Measurements from ENCODE around the gene MBOAT2. TPM values are rescaled to one million over a fixed set of nuclear protein-coding genes. Genes with fewer than 3 reads are reported as not detected.

MBOAT2 gene
- total RNA-seq, 1 experiment from 2014 or later: 90.5 TPM

DNA sequence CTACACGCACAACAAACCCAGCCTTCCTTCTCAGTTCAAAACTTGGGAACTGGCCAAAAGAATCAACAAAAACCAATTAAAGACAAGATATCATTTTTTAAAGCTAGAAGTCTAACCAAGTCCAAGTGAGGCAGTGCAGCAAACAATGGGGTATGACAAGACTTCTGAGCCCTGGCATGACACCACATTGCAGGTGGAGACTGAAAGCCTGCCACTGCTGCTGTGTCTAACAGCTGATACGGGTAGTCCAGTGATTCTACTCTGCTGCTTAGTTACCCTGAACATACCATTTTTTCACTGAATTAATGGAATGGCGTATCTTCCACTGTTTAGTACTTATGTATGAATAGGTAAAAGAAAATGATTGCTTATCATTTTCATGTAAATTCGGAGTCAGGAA is 118.7 kb downstream of the MBOAT2 start:
- no peak for DNase-seq (ENCODE audit: low spot score)
- in situ Hi-C loops (cut with HindIII; ENCODE audit: low sequenced_read_pairs): no loop called here

DNA sequence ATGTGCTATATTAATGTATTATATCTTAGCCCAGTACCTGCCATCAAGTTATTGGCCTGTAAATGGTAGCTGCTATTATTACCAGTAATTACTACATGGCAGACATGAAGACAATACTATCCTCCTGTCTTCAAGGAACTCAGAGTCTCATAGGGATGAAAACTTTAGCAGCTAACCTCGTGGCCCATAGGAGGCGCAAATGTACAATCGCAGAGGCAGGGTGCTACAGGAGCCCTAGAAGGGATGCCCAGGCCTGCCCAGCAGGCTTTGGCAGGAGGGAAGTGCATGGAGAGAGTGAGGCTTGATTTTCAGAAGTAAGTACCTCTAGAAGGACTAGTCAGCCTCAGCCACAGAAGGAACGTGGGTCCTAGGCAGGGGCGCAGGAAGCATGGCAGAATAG is 121.4 kb downstream of the MBOAT2 start:
- in situ Hi-C loops (cut with HindIII; ENCODE audit: low sequenced_read_pairs): no loop called here
- DNase-seq (ENCODE audit: low spot score): no peak

DNA sequence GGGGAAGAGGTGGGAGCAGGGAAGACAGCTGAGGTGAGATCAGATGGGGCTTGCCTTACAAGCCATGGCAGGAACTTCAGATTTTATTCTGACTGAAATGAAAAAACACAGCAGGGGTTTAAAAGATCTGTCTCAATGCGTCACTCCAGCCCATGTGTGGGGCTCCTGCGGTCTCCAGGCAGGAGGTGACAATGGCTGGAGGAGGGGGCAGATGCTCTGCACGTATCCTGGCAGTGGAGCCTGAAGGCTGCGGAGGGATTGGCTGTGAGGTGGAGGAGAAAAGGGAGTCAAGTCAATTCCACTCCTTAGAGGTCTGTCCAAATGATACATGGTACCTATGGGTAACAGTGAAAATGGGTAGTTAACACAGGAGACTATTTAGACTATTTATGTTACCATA is 125.6 kb downstream of the MBOAT2 start:
- in situ Hi-C loops (cut with HindIII; ENCODE audit: low sequenced_read_pairs): no loop called here
- no peak for DNase-seq (ENCODE audit: low spot score)

DNA sequence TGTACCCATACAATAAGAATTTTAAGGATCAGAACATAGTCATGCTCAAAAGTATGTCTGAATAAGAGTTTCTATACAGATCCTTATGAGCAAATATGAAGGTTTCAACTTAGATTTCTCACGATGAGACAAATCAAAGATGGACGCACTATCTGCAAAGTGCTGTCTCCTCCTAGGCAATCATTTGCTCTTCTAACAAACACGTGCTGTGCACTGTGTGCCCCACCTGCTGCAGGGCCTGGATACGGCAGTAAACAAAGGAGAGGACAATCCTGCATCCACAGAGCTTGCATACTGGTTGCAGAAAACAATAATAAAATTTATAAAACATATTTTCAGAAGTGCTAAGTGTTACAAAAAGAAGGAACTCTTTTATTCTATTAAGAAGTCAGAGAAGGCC is 126.2 kb downstream of the MBOAT2 start:
- in situ Hi-C loops (cut with HindIII; ENCODE audit: low sequenced_read_pairs): no loop called here
- no peak for DNase-seq (ENCODE audit: low spot score)

DNA sequence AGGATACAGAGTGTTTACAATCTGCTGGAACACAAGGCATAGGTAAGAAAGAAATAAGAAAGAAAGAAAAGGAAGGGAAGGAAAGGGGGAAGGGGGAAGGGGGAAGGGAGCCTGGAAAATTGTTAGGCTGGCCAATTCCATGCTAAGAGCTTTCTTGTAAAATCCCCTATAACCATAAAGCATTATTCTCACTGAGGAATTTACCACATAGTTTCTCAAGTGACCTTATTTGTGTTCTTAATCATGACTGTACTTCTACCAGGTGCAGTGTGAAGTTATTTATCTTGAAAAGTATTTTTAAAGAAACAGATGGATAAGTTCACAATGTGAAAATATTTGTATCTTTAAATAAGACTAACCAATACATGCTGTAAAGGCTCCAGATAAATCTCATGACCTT is 126.9 kb downstream of the MBOAT2 start:
- in situ Hi-C loops (cut with HindIII; ENCODE audit: low sequenced_read_pairs): no loop called here
- DNase-seq (ENCODE audit: low spot score): no peak

DNA sequence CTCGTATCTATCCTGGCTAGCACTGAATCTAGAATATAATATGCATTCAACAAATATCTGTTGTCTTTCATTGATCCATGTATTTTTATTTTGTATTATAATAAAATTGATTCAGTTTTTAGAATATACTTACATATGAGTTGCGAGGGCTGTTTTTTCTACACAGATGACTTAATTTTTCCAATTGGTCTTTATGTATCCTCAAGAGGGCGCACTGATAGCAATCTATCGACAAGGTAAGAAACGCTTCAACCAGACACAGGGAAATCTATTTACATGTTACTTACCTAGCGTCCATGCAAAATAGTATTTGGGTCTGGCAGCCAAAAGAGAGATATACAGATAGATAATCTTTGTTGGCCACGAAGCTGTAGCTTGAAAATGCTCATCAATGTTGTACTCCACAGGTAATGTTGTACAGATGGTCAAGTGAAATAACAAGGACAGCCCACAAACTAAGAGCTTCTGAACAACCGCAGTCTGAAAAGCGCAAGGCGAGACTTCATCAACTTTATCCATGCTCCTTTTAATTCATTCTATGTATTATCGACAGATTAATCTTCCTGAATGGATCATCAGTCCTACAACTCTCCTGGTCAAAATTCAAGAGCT is 130.6 kb downstream of the MBOAT2 start:
- DNase-seq (ENCODE audit: low spot score): peak; percentile 67
- in situ Hi-C loops (cut with HindIII; ENCODE audit: low sequenced_read_pairs): no loop called here

DNA sequence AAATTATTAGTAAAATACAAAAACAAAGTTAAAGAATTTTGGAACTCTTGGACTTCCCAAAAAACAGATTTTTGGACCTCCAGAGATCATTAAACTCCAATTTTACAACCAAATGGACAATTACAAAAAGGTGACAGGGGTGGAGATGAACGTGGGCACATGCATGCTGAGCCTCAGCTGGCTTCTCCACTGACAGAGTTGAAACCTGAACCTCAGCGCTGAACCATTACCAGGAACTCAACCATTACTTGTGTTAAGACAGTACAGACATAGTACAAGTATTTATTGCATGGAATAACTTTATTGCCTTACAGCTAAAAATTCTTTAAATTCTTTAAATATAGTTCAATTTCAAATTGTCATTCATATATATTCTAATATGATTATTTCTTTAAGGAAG is 133.0 kb downstream of the MBOAT2 start:
- in situ Hi-C loops (cut with HindIII; ENCODE audit: low sequenced_read_pairs): no loop called here
- no peak for DNase-seq (ENCODE audit: low spot score)

DNA sequence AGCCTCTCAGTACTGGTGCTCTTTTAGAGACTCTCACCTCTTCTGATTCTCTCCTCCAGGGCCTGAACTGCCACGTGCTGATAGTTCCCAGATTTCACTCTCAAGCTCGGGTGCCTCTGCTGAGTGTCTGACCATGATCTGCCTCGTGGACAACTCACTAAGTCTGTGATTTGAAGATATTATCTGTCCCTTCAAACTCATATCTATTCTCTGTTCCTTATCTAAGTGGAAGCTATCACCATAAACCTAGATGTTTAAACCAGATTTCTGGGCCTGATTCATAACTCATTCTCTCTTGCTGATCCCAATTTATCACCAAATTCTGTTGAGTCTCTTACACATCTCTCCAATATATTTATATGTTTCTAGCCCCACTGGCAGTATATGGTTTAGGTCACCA is 136.1 kb downstream of the MBOAT2 start:
- no peak for DNase-seq (ENCODE audit: low spot score)
- in situ Hi-C loops (cut with HindIII; ENCODE audit: low sequenced_read_pairs): no loop called here

DNA sequence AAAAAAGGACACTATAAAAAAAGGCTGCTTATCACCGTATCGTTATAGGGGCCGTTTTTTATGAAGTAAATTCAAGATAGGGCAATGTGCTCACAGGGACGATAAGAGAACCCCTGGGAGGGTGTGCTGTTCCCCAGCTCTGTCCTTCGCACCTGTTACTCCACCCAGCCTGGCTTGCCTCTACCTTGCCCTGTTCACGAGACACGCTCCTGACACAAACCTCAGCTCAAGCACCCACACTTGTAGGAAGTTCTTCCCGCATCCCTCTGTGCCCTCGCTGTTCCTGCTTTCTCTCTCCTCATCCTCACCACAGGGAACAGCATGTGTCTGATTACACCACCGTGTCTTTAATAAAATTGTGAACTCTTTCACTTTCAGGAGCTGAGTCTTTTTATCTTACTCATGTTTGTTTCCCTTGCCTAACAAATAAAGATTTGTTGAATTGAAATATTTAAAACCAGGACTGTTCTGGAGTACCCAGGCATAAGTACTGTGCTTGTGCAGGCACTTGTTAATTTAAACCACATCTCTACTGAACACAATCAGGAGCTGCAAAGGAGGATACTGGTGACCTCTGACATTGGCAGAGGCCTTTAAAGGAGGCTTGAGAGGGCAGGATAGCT is 140.0 kb downstream of the MBOAT2 start:
- in situ Hi-C loops (cut with HindIII; ENCODE audit: low sequenced_read_pairs): no loop called here
- no peak for DNase-seq (ENCODE audit: low spot score)

DNA sequence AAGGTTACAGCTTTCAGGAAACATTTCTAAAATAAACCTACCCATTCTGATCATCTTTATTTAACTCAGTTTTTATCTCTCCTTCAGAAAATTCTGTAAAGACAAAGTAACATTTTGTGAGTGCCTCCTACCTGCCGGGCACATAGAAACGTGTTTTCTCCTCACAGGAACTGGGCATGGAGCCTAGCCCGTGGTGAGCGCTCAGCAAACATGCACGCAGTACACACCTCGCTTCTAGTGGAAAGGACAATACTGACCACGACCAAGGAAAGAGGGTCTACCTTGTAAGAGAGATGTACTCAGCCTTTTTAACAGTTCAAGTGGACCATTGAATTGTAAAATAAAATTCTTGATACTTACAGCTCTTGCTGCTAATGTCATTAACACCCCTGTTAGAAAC is 141.3 kb downstream of the MBOAT2 start:
- in situ Hi-C loops (cut with HindIII; ENCODE audit: low sequenced_read_pairs): no loop called here
- DNase-seq (ENCODE audit: low spot score): no peak

DNA sequence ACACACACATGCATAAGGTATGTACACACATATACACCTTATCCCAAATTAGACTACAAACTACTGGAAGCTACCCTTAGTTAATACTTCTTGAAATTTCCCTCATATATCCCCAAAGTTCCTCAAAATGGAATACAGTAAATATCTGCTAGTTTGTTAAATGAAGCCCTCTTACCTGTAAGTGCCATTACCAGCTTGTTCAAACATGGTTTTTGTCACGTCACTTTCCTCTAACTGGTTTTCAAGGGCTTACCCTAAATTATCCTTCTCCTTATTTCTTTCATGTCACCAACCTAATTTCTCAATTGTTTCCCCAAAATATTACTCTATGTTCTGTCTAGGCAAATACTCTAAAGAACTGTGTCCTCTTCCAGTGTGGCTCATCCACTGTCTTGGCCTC is 141.7 kb downstream of the MBOAT2 start:
- in situ Hi-C loops (cut with HindIII; ENCODE audit: low sequenced_read_pairs): no loop called here
- no peak for DNase-seq (ENCODE audit: low spot score)

DNA sequence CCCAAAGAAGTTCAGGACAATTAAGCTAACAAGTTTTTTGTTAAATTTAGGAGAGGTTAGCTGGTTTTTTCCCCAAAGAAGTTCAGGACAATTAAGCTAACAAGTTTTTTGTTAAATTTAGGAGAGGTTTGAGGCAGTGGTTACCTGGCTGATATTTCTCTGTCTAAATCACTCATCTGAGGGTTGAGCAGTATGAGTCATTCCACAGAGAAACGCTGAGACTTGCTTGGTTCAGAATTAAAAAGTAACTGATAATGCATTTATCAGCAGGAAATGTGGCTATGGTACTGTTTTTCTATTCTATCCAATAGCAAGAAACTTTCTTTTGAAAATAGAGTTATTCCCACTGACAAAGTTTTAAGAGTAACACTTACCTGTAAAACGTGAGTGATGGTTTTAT is 143.2 kb downstream of the MBOAT2 start:
- in situ Hi-C loops (cut with HindIII; ENCODE audit: low sequenced_read_pairs): no loop called here

DNA sequence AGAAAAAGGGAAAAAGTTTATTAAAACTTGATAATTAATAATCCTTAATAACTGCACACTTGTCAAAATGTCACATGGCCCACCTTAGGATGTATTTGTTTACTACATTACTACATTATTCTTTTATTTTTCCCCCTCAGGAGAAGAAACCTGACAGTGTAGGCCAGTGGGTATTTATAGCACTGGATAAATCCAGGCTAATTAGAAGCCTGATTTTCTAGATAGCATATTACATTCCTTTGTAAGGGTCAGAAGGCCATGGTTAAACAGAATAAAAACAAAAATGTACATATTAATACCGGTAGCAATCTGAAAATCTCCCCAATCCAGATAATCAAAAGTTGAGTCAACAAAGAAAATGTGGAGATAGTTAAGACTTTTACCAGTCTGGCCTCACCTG is 144.6 kb downstream of the MBOAT2 start:
- in situ Hi-C loops (cut with HindIII; ENCODE audit: low sequenced_read_pairs): no loop called here
- no peak for DNase-seq (ENCODE audit: low spot score)

More for the DNA sequence above, 143.2 kb downstream of the MBOAT2 start:
- no peak for DNase-seq (ENCODE audit: low spot score)

DNA sequence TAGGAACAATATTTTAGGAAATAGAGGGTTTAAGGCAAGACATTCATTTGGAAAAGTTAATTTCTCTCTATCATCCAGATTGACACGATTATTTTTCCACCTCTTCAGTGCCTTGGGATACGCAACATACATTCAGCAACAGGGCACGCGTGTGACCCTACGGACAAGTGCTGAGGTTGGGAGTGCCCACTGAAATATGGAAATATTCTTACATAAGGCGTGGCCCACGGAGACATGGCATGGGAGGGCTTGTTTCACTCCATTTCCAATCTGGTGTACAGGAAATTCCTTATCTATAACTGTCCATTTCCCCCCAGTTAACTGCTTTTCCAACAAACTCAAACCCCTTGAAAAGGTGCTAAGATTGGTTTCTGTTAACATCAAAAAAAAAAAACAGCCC is 145.2 kb downstream of the MBOAT2 start:
- in situ Hi-C loops (cut with HindIII; ENCODE audit: low sequenced_read_pairs): no loop called here
- DNase-seq (ENCODE audit: low spot score): no peak

DNA sequence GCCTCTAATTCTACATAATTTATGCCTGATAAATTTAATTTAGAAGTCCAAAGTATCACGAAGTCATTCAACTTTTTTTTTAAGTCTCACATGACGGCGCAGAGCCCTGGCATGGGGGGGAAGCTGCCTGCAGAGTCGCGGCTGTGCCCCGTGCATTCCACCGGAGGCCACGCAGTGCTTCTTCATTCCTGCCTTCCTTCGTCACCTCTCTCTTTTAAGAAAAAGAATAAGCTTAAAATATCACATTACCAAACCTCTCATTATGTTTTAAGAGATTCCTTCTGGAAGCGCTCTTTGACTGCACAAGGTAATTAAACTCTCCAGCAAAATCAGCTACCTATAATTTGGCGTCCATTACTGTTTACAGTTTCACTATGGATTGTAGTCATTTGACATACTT is 145.8 kb downstream of the MBOAT2 start:
- in situ Hi-C loops (cut with HindIII; ENCODE audit: low sequenced_read_pairs): no loop called here
- peak; percentile 59 for DNase-seq (ENCODE audit: low spot score)

DNA sequence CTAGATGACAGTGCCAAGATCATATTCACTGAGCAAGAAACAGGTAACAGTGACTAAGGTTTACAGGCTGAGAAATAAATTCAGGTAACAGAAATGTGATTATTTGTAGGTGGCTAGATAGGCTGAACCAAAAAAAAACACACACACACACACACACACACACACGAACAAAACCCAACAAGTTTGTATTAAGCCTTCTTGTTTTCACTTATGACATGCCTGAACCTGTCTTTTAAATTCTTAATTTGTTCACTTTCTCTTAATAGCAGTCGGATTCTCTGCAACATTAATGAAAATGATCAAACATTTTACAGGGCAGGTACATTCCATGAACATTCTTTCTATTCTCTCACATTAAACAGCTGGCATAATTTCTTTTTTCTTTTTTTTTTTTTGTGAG is 147.3 kb downstream of the MBOAT2 start:
- no peak for DNase-seq (ENCODE audit: low spot score)
- in situ Hi-C loops (cut with HindIII; ENCODE audit: low sequenced_read_pairs): no loop called here

DNA sequence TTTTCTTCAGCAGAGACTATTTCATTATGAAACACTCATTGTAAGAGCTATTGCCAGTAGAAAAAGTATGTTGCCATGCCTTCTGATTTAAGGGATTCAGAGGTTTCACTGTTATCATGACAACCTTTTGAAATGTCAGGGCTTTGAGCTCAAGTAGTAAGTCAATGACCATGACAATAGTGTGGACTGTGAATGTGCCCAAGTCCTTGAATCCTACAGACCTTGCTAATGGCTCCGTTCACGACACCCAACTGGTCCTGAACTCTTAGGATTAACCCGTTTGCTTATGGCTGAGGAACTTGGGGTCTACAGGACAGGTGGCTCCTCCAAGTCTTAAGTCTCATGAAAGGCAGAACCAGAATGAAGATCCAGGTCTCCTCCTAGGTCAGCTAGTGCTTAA is 148.5 kb downstream of the MBOAT2 start:
- DNase-seq (ENCODE audit: low spot score): no peak
- in situ Hi-C loops (cut with HindIII; ENCODE audit: low sequenced_read_pairs): no loop called here

DNA sequence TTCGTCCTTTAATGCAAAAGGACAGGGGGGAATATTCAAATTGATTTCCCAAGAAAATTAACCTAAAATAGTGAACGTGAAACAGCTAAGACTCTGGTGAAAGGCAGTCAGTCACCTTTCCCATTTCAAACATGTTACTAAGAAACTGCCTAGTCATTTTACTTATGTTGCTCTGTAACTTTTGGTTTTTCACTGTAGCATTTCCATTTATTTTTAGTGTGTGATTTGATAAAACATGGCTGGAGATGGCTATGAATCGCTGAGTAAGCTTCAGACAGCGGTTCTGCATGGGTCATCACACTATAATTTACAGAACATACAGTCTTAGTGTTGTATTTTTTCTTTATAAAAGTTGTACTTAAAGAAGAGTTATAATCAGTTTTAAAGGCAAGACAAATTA is 150.1 kb downstream of the MBOAT2 start:
- no peak for DNase-seq (ENCODE audit: low spot score)
- in situ Hi-C loops (cut with HindIII; ENCODE audit: low sequenced_read_pairs): no loop called here

DNA sequence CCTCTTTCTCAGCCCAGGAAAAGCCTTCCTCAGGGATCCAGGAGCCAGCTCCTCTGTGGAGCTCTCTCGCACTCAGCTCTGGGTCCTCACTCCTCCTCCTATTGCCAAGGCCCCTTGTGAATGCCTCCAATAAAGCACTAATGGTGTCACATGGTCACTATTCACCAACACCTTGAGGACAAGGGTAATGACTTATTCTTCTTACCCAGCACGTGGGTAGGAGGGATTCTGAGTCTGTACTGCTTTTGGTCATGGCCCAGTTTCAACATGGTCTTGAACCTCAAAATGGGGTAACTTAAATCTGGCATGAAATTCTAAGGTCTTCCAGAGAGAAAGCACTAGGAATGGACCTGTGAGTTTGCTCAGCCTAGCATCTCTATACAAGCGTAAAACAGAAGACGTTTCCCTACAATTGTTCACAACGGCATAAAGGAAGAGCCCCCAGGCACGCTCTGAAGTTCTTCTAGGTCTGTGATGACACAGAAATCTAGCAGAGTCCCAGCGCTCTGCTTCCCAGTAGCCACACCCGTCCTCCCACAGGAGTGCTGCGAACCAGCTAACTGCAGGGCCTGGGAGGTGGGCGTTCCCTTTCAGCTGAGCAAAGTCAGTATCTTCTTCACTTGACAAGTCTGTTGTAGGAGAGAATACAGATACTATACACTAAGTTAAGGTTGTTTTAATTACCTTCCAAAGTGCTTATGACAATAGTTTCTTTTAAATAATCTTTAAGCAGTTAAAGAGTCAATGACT is 151.5 kb downstream of the MBOAT2 start:
- in situ Hi-C loops (cut with HindIII; ENCODE audit: low sequenced_read_pairs): no loop called here
- no peak for DNase-seq (ENCODE audit: low spot score)

DNA sequence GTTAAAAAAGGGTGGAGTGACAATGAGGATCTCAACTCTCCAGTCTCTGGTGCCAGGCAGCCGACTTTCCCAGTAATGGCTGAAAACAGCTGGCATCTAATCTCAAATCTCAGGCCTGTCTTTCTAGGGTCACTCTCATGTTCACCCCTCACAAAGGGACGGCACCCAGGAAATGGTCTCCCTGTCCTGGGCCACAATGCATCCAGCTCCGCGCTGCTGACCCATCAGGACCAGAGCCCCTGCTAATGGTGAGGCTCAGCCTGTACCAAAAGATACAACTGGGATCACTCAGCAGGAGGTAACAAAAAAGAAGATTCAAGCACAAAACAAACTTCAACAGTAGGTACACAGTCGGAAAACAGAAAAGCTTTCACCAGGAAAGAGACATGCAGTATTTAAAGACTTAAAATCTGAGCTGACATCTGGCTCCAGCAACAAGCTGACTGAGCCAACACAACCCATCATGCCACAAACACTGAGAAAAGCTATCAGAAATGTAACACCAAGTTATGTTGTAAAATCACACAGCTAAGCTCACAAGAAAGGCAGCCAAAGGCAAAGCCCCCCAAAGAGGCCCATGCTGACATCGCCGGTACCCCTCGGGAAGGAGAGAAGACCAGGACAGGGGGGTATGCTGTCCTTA is 152.5 kb downstream of the MBOAT2 start:
- in situ Hi-C loops (cut with HindIII; ENCODE audit: low sequenced_read_pairs): no loop called here

More for the DNA sequence above, 152.5 kb downstream of the MBOAT2 start:
- no peak for DNase-seq (ENCODE audit: low spot score)
